ENCODE measurements around the gene DNAAF2.
"Not testable (repeated sequence)": the region's sequence is repeated elsewhere in the genome, so short reads cannot be mapped to it uniquely, and the experiment has no call there.

DNAAF2 gene

GRCh38 chr14:49619273-49619672, 15.8 kb downstream of the DNAAF2 start:
- Histone ChIP-seq H3K27ac (replicated peaks) (peak overlapping the region; percentile 96), H3K4me3 (replicated peaks; ENCODE audit: insufficient read depth, low read length) (peak overlapping the region; percentile 80)
- H3K27me3 ChIP-seq (ENCODE audit: insufficient read depth, poor library complexity, severe bottlenecking); DNase-seq (ENCODE audit: low read depth in 1 of 2, low spot score in 1 of 2): not testable (repeated sequence)
- TF ChIP-seq POLR2AphosphoS5 (IDR thresholded peaks at IDR 0.05; ENCODE audit: low read depth): 0 out of 2 replicates have a peak, but pooled peaks have one; percentile 16

GRCh38 chr14:49617852-49618519, 17.1 kb downstream of the DNAAF2 start:
- TF ChIP-seq, protein P1, sequence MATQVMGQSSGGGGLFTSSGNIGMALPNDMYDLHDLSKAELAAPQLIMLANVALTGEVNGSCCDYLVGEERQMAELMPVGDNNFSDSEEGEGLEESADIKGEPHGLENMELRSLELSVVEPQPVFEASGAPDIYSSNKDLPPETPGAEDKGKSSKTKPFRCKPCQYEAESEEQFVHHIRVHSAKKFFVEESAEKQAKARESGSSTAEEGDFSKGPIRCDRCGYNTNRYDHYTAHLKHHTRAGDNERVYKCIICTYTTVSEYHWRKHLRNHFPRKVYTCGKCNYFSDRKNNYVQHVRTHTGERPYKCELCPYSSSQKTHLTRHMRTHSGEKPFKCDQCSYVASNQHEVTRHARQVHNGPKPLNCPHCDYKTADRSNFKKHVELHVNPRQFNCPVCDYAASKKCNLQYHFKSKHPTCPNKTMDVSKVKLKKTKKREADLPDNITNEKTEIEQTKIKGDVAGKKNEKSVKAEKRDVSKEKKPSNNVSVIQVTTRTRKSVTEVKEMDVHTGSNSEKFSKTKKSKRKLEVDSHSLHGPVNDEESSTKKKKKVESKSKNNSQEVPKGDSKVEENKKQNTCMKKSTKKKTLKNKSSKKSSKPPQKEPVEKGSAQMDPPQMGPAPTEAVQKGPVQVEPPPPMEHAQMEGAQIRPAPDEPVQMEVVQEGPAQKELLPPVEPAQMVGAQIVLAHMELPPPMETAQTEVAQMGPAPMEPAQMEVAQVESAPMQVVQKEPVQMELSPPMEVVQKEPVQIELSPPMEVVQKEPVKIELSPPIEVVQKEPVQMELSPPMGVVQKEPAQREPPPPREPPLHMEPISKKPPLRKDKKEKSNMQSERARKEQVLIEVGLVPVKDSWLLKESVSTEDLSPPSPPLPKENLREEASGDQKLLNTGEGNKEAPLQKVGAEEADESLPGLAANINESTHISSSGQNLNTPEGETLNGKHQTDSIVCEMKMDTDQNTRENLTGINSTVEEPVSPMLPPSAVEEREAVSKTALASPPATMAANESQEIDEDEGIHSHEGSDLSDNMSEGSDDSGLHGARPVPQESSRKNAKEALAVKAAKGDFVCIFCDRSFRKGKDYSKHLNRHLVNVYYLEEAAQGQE (IDR thresholded peaks at IDR 0.05; ENCODE audit: insufficient replicate concordance, low read depth): no peak
- TF ChIP-seq SPI1 (IDR thresholded peaks at IDR 0.05; ENCODE audit: borderline replicate concordance, low read depth) (no peak), GABPA (IDR thresholded peaks at IDR 0.05; ENCODE audit: low read depth) (no peak)
- TF ChIP-seq, protein P2, sequence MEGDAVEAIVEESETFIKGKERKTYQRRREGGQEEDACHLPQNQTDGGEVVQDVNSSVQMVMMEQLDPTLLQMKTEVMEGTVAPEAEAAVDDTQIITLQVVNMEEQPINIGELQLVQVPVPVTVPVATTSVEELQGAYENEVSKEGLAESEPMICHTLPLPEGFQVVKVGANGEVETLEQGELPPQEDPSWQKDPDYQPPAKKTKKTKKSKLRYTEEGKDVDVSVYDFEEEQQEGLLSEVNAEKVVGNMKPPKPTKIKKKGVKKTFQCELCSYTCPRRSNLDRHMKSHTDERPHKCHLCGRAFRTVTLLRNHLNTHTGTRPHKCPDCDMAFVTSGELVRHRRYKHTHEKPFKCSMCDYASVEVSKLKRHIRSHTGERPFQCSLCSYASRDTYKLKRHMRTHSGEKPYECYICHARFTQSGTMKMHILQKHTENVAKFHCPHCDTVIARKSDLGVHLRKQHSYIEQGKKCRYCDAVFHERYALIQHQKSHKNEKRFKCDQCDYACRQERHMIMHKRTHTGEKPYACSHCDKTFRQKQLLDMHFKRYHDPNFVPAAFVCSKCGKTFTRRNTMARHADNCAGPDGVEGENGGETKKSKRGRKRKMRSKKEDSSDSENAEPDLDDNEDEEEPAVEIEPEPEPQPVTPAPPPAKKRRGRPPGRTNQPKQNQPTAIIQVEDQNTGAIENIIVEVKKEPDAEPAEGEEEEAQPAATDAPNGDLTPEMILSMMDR (IDR thresholded peaks at IDR 0.05; ENCODE audit: insufficient read depth, low read length): no peak
- no peak overlapping the region for H3K4me3 ChIP-seq (replicated peaks; ENCODE audit: insufficient read depth, low read length)
- no peaks in the 10 kb centered on the region for H3K27me3 ChIP-seq (ENCODE audit: insufficient read depth, poor library complexity, severe bottlenecking)
- H3K27ac ChIP-seq (replicated peaks): no peak overlapping the region
- no peak for DNase-seq (ENCODE audit: low read depth in 1 of 2, low spot score in 1 of 2)

DNA sequence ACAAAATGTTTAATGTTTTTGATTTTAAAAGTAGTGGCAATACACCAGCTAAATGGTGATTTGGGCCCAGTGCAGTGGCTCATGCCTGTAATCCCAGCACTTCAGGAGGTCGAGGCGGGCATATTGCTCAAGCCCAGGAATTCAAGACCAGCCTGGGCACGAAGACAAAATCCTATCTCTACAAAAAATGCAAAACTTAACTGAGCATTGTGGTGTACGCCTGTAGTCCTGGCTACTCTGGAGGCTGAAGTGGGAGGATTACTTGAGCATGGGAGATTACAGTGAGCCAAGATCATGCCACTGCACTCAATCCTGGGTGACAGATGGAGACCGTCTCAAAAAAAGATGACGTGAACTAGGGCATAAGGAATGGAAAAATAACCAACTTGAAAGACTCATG, 19.3 kb downstream of the DNAAF2 start:
- no peak overlapping the region for H3K4me3 ChIP-seq (replicated peaks; ENCODE audit: insufficient read depth, low read length)
- H3K27me3 ChIP-seq (ENCODE audit: insufficient read depth, poor library complexity, severe bottlenecking): no peaks in the 10 kb centered on the region
- TF ChIP-seq, protein P1 (IDR thresholded peaks at IDR 0.05; ENCODE audit: insufficient replicate concordance, low read depth): no peak
- TF ChIP-seq POLR2AphosphoS5 (IDR thresholded peaks at IDR 0.05; ENCODE audit: low read depth) (no peak), GABPA (IDR thresholded peaks at IDR 0.05; ENCODE audit: low read depth) (no peak), SPI1 (IDR thresholded peaks at IDR 0.05; ENCODE audit: borderline replicate concordance, low read depth) (no peak)
- TF ChIP-seq, protein P2 (IDR thresholded peaks at IDR 0.05; ENCODE audit: insufficient read depth, low read length): no peak
- no peak overlapping the region for H3K27ac ChIP-seq (replicated peaks)
- no peak for DNase-seq (ENCODE audit: low read depth in 1 of 2, low spot score in 1 of 2)

DNA sequence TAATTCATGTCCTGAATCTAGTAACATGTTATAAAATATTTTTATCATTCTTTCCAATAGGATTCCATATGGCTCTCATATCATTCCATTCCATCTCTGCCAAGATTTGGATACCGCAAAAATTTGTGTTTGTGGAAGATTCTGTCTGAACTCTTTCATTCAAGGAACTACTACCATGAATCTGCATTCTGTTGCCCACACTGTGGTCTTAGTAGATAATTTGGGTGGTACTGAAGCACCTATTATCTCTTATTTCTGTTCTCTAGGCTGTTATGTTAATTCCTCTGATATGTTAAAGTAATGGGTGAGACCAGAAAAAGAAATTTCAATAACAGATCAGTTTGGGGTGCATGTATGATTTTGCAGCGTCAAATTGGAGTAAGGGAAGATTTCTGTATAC, 20.8 kb downstream of the DNAAF2 start:
- no peak for DNase-seq (ENCODE audit: low read depth in 1 of 2, low spot score in 1 of 2)
- Histone ChIP-seq H3K27me3 (ENCODE audit: insufficient read depth, poor library complexity, severe bottlenecking) (no peaks in the 10 kb centered on the region), H3K4me3 (replicated peaks; ENCODE audit: insufficient read depth, low read length) (no peak overlapping the region), H3K27ac (replicated peaks) (no peak overlapping the region)
- TF ChIP-seq POLR2AphosphoS5 (IDR thresholded peaks at IDR 0.05; ENCODE audit: low read depth) (no peak), GABPA (IDR thresholded peaks at IDR 0.05; ENCODE audit: low read depth) (no peak), SPI1 (IDR thresholded peaks at IDR 0.05; ENCODE audit: borderline replicate concordance, low read depth) (no peak)
- TF ChIP-seq, protein P1 (IDR thresholded peaks at IDR 0.05; ENCODE audit: insufficient replicate concordance, low read depth): no peak
- TF ChIP-seq, protein P2 (IDR thresholded peaks at IDR 0.05; ENCODE audit: insufficient read depth, low read length): no peak

Measured in HL-60 (cell line).